Articular chondrocyte of knee joint (primary cell): ENCODE results near the gene ADGRG4. TPM values are rescaled to one million over a fixed set of nuclear protein-coding genes. Genes with fewer than 3 reads are reported as not detected.

ENCODE experiments used
- total RNA-seq: library from RNA; depleted of rRNA; stranded (reverse); fragments of >200 nt; gene quantifications from 2 replicates; pipeline ENCODE4 v1.2.3, GENCODE V29; 2012

ADGRG4 gene
- total RNA-seq: 0.86 and 1.2 TPM in 2 replicates

GRCh38 chrX:136300721-136301120 is at the start of gene ADGRG4:
TSS of gene ADGRG4 (plus strand) at chrX:136300963. CDS start at chrX:136308778, 7,815 bp downstream.

GRCh38 chrX:136251041-136251991 is 49.4 kb upstream of the ADGRG4 start, which contains the start of gene MAP7D3:
TSS of gene MAP7D3 (minus strand) at chrX:136251400. CDS start at chrX:136251358, 42 bp downstream.

Other genes starting within 250 kb of the ADGRG4 start
- gene FHL1, start 153.4 kb upstream of the ADGRG4 start, total RNA-seq: 464 and 475 TPM in 2 replicates
- gene MAP7D3, start 49.6 kb upstream of the ADGRG4 start, total RNA-seq: 73.1 and 82.6 TPM in 2 replicates
- gene BRS3, start 187.0 kb downstream of the ADGRG4 start, total RNA-seq: under 0.01 TPM in 1 of 2 replicates, not detected in the other
- 38.3 and 43.8 TPM in 2 replicates for gene HTATSF1, start 196.6 kb downstream of the ADGRG4 start, total RNA-seq
- not detected in 2 replicates for gene VGLL1, start 231.3 kb downstream of the ADGRG4 start, total RNA-seq